AG09309 (cell line): Measurements from ENCODE around the gene MTTP.

ENCODE experiments used
- DNase-seq: peaks from one replicate; pipeline ENCODE4 v3.0.0-alpha.2; 2010; ENCODE audit warnings: low read depth
- H3K4me3 ChIP-seq: 2 replicates; pipeline ENCODE4 v1.5.1; 2011; ENCODE audit warnings: mild to moderate bottlenecking, low read depth, low read length, moderate library complexity; ENCODE audit not compliant: control insufficient read depth
- CTCF ChIP-seq: IDR thresholded peaks from 2 replicates; pipeline ENCODE4 v1.5.1; 2011; ENCODE audit warnings: mild to moderate bottlenecking, low read depth, low read length, inconsistent platforms; ENCODE audit not compliant: insufficient read depth, control insufficient read depth; ENCODE audit errors: missing control alignments

Gene MTTP

GRCh38 chr4:99634742-99635360 lies 60.2 kb downstream of the MTTP start:
- DNase-seq, result no peak
- no peak overlapping the region for H3K4me3 ChIP-seq
- no peak for TF ChIP-seq CTCF

GRCh38 chr4:99635601-99636000 lies 61.0 kb downstream of the MTTP start:
- no peak overlapping the region for H3K4me3 ChIP-seq
- no peak for DNase-seq
- TF ChIP-seq CTCF, result no peak

GRCh38 chr4:99636422-99636821 lies 61.8 kb downstream of the MTTP start:
- no peak for TF ChIP-seq CTCF
- H3K4me3 ChIP-seq, result no peak overlapping the region
- no peak for DNase-seq

GRCh38 chr4:99637174-99637573 lies 62.5 kb downstream of the MTTP start:
- no peak for TF ChIP-seq CTCF
- no peak overlapping the region for H3K4me3 ChIP-seq
- no peak for DNase-seq

GRCh38 chr4:99640676-99641075 lies 66.1 kb downstream of the MTTP start:
- no peak for TF ChIP-seq CTCF
- no peak for DNase-seq
- no peak overlapping the region for H3K4me3 ChIP-seq

GRCh38 chr4:99642725-99643489 lies 68.3 kb downstream of the MTTP start:
- H3K4me3 ChIP-seq, result no peak overlapping the region
- TF ChIP-seq CTCF, result no peak
- no peak for DNase-seq
